IPS-15b (cell line): ENCODE data around the gene MMP24.
"Not testable (repeated sequence)": the region's sequence is repeated elsewhere in the genome, so short reads cannot be mapped to it uniquely, and the experiment has no call there.

Source experiments
- H3K27me3 ChIP-seq: one replicate; pipeline ENCODE4 v1.6.1; 2013; ENCODE audit warnings: low read length; ENCODE audit not compliant: control insufficient read depth, insufficient read depth
- H3K36me3 ChIP-seq: one replicate; pipeline ENCODE4 v1.6.1; 2013; ENCODE audit warnings: low read length; ENCODE audit not compliant: control insufficient read depth, insufficient read depth
- H3K4me1 ChIP-seq: one replicate; pipeline ENCODE4 v1.6.1; 2013; ENCODE audit warnings: mild to moderate bottlenecking, low read length; ENCODE audit not compliant: control insufficient read depth, insufficient read depth
- H3K4me3 ChIP-seq: one replicate; pipeline ENCODE4 v1.5.1; 2013; ENCODE audit warnings: low read depth, low read length
- H3K9ac ChIP-seq: one replicate; pipeline ENCODE4 v1.6.1; 2013; ENCODE audit warnings: low read depth, mild to moderate bottlenecking, low read length
- H3K9me3 ChIP-seq: one replicate; pipeline ENCODE4 v1.6.1; 2013; ENCODE audit warnings: mild to moderate bottlenecking, low read length; ENCODE audit not compliant: control insufficient read depth, insufficient read depth

Gene MMP24

DNA sequence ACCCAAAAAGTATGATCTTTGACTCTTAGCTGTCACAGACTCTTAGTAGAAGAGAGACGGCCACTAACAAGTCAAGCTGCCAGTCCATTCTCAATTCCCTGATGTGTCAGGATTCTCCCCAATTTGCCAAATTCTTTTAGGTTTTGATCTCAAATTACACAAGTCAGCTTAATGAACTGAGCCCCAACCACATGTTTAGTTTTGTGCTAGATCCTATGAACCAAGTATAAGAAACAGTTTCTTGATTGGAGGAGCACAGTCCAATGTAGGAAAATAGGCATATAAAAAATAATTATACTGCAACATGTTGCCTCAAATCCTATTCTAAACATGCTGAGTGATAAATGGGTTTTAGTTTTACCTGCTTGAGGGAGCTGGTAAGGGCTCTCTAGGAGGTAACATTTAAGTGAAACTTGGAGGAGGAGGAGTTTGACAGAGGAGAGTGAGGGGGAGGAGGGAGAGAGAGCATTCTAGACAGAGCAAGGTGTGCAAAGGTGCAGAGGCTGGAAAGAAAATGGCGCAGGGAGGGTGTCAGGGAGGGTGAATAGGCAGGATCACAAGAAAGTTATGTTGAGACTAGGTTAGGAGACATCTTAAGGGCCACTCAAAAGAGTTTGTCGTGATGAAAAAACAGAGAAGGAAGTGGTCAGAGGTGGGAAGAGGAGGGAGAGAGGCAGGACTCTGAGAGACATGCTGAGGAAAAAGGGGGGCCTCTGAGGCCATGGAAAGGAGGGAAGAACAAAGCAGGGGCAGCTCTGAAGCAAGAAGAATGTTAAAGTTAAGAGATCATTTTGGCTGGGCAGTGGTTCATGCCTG, 88.5 kb downstream of the MMP24 start:
- Histone ChIP-seq H3K4me1 (peaks cover 4% of the 10 kb centered on the region), H3K27me3 (no peaks in the 10 kb centered on the region), H3K9me3 (no peaks in the 10 kb centered on the region), H3K4me3 (no peak overlapping the region), H3K9ac (peak overlapping the region; percentile 32), H3K36me3 (no peaks in the 10 kb centered on the region)

DNA sequence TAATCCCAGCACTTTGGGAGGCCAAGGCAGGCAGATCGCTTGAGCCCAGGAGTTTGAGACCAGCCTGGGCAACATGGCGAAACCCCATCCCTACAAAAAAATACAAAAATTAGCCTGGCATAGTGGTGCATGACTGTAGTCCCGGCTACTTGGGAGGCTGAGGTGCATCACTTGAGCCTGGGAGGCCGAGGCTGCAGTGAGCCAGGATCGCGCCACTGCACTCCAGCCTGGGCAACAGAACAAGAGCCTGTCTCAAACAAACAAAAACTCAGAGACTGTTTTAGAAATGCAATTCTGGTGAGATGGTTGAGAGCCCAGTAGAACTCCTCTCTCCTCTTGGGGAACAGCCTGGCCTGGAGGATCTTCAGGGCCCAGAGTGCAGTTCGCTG, 89.1 kb downstream of the MMP24 start:
- not testable (repeated sequence) for H3K9ac ChIP-seq, H3K4me3 ChIP-seq, H3K9me3 ChIP-seq, H3K27me3 ChIP-seq, H3K4me1 ChIP-seq, H3K36me3 ChIP-seq

DNA sequence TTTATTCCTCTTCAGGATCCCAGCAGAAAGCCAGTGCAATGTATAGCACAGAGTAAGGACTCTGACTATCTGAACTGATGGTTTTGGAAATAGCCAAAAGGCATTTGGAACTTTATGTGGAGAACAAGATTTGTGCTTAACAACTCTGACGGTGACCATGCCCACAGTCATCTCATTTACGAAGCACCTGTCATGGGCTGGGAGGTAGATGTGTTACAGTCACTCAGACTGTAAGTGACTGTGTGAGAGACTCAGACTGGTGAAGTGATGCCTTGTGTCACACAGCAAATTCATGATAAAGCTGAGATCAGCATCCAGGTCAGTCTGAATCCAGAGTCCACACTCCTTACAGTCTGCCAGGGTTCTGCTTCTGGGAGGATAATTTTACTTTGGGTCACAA, 89.6 kb downstream of the MMP24 start:
- Histone ChIP-seq H3K36me3 (no peaks in the 10 kb centered on the region), H3K27me3 (no peaks in the 10 kb centered on the region), H3K9ac (no peak overlapping the region), H3K4me3 (no peak overlapping the region), H3K4me1 (peaks cover 12% of the 10 kb centered on the region), H3K9me3 (no peaks in the 10 kb centered on the region)

DNA sequence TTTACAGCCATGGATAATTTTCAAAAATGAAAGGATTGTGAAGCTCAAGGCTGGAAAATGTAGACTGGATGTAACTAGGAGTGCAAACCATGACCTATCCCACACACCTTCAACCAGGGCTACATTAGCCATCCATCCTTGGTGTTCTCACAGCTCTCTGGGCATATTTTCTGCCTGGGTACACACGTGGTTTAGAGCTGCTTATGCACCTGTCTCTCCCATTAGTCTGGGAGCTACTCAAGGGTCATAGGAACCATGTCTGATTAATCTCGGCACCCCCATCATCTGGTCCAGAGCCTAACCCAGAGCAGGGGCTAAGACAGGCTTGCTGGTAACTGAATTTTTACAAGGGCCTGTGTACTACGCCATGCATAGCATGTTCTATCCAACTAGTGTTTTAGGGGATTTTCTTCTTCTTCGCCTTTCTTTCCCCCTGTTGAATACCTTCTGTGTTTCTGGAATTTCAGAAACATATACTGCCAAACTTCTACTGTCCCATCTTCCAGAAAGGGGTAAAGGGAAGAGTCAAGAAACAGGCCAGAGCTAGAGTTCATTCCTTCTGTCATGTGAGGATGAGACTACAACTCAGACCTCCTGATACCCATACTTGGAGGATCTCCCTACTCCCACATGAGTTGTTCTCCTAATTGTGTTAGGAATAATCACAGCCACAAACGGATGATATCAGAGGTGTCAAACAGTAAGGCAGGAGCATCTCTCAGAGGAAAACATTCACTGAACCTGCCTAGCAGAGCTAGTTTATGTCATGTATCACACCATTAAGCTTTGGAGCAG, 91.1 kb downstream of the MMP24 start:
- Histone ChIP-seq H3K27me3 (no peaks in the 10 kb centered on the region), H3K36me3 (no peaks in the 10 kb centered on the region), H3K4me1 (peaks cover 9% of the 10 kb centered on the region), H3K9me3 (no peaks in the 10 kb centered on the region), H3K4me3 (no peak overlapping the region), H3K9ac (no peak overlapping the region)

DNA sequence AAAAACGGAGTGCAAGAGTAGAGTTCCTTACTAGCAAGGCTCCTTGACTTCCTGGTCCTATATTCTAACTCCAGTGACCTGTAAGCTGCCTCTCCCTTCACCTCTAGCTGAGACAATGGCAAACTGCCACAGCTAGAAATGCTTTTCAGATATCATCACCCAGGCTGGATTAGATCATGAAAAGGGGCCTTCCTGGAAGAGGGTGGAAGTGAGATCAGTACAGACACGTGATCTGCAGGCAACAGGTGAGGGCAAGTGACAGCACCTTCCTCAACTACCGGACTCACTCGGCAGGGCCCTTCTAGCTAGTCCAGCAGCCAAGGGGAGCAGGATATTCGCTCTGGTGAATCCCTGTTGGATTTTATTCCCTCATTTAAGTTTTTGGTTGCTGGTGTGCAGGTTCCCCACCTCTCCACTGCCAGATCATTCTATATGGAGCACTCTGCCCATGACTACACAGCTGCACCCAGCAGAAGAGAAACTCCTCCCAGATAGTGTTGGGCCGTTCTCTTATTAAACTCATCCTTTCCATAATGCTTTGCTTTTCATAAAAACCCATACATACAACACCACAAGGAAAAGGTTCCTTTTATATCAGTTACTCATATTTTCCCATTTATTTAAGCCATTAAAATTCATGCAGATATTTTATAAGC, 92.1 kb downstream of the MMP24 start:
- Histone ChIP-seq H3K9ac (no peak overlapping the region), H3K27me3 (no peaks in the 10 kb centered on the region), H3K4me1 (peaks cover 9% of the 10 kb centered on the region), H3K36me3 (no peaks in the 10 kb centered on the region), H3K4me3 (no peak overlapping the region), H3K9me3 (no peaks in the 10 kb centered on the region)

DNA sequence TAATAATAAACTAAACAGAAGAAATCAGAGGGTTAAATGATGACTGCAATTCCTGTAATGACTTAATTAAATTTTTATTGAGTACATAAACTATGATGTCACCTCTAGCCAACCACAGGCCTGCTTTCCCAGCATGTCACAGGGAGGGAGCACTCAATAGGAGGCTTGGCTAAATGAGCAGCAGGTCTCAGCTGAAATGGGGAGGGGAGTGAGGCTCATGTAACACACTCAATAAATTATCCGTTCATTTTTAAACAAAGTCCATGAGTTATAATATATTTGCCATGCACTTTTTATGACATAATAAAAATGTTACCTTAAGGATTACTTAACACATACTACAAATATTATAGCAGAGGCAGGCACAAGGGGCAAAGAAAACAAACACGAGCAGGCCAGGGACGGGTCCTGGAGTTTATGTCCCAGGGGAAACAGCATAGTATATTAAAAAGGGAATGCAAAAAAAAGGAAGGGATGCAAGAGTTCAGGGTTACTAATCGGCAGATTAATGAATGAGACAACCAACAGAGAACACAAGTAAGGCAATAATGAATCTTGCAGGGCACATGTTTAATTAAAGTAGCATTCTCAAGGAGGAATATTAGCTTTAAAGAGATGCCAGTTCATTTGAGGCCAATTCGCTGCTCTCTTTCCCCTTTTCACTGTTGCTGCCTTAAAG, 92.8 kb downstream of the MMP24 start:
- Histone ChIP-seq H3K27me3 (no peaks in the 10 kb centered on the region), H3K4me1 (peaks cover 9% of the 10 kb centered on the region), H3K36me3 (no peaks in the 10 kb centered on the region), H3K4me3 (no peak overlapping the region), H3K9ac (no peak overlapping the region), H3K9me3 (no peaks in the 10 kb centered on the region)

DNA sequence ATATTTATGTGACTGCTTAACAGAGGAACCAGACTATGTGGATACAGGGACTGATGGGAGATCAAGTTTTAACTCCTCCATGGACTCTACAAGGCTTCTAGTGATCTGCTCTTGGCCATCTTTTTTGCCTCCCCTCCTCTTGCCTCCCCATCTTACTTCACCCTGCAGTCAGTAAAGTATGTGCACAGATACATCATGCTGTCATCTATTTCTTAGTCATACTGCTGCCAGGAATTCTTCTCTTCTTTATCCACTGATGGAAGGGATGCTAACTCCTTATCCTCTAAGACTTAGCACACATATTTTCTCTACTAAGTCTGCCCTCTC, 93.3 kb downstream of the MMP24 start:
- H3K4me3 ChIP-seq = no peak overlapping the region

DNA sequence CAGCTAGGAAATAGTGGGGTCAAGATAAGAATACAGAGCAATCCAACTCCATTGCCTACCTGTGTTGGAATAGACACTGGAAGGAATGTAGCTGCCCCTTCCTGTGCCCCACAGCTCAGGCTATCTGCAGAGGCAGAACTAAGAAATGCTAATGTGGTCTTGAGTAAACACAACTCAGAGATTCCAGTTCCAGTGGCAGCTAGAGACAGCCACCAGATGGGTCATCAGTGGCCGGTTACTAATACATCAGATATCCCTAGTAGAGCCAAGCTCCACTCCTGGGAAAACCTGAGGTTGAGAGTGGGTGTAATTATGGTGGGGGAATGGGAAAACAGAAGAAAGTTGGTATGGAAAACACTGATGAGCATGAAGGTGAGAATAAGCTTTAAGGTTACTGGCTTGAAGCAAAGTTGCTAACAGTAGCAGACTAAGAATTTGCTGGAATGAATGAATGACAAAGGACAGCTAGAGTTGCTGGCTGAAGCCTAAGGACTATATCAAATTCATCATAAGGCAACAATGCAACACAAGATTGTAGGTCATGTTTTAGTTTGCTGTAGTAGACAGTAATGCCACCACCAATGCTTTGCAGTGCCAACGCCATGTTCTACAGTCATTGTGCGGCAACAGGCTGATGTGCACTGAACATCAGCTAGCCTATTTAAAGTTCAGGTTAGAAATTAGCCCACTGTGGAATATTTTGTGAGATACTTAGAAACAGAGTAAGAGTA, 94.1 kb downstream of the MMP24 start:
- Histone ChIP-seq H3K27me3 (no peaks in the 10 kb centered on the region), H3K4me3 (no peak overlapping the region), H3K9ac (no peak overlapping the region), H3K4me1 (peaks cover 9% of the 10 kb centered on the region), H3K9me3 (no peaks in the 10 kb centered on the region), H3K36me3 (no peaks in the 10 kb centered on the region)

More for the DNA sequence above, 93.3 kb downstream of the MMP24 start:
- H3K27me3 ChIP-seq = no peaks in the 10 kb centered on the region
- no peaks in the 10 kb centered on the region for H3K9me3 ChIP-seq
- no peaks in the 10 kb centered on the region for H3K36me3 ChIP-seq
- peaks cover 9% of the 10 kb centered on the region for H3K4me1 ChIP-seq
- H3K9ac ChIP-seq = no peak overlapping the region

DNA sequence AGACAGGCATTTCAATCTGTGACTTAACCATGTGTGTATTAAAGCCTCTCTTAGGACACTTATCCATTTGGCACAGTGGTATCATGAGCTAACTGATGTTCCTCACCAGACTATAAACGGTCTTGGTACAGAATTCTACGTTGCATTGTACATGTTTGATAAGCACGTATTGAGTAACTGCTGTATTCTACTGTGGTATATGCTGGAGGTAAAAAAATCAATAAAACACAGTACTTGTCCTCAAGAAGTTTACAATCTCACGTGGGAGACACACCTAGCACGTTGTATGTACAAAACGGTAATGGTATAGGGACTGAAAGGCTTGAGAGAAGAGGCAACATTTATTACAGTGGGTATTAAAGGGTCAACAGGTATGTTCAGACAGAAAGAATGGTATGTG, 98.9 kb downstream of the MMP24 start:
- H3K27me3 ChIP-seq = no peaks in the 10 kb centered on the region
- no peak overlapping the region for H3K9ac ChIP-seq
- H3K9me3 ChIP-seq = no peaks in the 10 kb centered on the region
- no peaks in the 10 kb centered on the region for H3K36me3 ChIP-seq
- peaks cover 8% of the 10 kb centered on the region for H3K4me1 ChIP-seq
- no peak overlapping the region for H3K4me3 ChIP-seq

DNA sequence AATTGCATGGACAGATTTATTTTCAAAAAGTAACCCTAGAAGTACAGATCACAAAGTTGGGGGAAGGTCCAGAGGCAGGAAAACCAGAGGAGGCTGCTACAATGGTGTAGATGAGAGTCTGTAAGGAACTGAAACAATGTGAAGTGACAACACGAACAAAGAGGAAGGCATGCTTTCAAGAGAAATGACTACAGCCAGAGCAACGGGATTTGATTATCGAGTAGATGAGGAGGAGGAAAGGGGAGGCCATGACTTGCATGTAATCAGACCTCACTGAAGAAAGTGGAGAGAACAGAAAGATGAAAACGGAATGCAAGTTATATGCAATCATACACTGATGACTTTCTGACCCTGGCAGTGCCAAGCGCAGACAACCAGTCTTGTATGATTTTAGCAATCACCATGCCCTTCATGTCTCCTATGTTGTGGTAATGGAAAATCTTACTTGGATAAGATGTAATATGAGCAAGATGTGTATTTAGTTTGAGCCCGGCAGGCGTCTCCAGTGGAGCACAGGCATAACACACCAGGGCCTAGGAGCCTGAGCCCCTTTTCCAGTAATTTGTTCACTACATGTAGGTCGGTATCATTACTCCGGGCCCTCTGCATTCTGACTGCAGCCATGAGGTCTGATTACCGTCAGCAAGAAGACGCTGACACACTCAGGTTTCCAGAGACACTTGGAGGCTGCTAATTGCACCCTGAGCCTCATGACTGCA, 99.7 kb downstream of the MMP24 start:
- no peaks in the 10 kb centered on the region for H3K27me3 ChIP-seq
- no peaks in the 10 kb centered on the region for H3K36me3 ChIP-seq
- peaks cover 3% of the 10 kb centered on the region for H3K4me1 ChIP-seq
- no peak overlapping the region for H3K9ac ChIP-seq
- no peak overlapping the region for H3K4me3 ChIP-seq
- no peaks in the 10 kb centered on the region for H3K9me3 ChIP-seq
